HG03045 (cell line): ENCODE data around the gene POLE3.
"Not testable (repeated sequence)": the region's sequence is repeated elsewhere in the genome, so short reads cannot be mapped to it uniquely, and the experiment has no call there.

Experiments used
- ATAC-seq: cut with Tn5 transposase; IDR thresholded peaks from one replicate; pipeline ENCODE4 v1.9.1; 2021; ENCODE audit warnings: mild to moderate bottlenecking, moderate library complexity; ENCODE audit not compliant: unreplicated experiment

Gene POLE3

GRCh38 chr9:113410207-113410864 is at the start of gene POLE3, which contains the start of gene C9orf43:
TSS of gene POLE3 (minus strand) at chr9:113410675. CDS start at chr9:113410293, 382 bp downstream.
TSS of gene C9orf43 (plus strand) at chr9:113410747. CDS start at chr9:113413494, 2,747 bp downstream.
- ATAC-seq: peak; percentile 93

GRCh38 chr9:113456235-113456634 is 45.8 kb upstream of the POLE3 start:
- ATAC-seq: no peak

GRCh38 chr9:113454914-113455761 is 44.7 kb upstream of the POLE3 start:
- no peak for ATAC-seq

GRCh38 chr9:113452113-113452605 is 41.7 kb upstream of the POLE3 start:
- no peak for ATAC-seq

GRCh38 chr9:113449376-113449775 is 38.9 kb upstream of the POLE3 start:
- no peak for ATAC-seq

- ATAC-seq: no peak
These were observed 35.9 kb upstream of the POLE3 start for GRCh38 chr9:113446323-113446740.

- no peak for ATAC-seq
These were observed 34.3 kb upstream of the POLE3 start for GRCh38 chr9:113444736-113445135.

GRCh38 chr9:113437716-113438115 is 27.2 kb upstream of the POLE3 start:
- ATAC-seq: not testable (repeated sequence)

- ATAC-seq: no peak
These were observed 26.4 kb upstream of the POLE3 start for GRCh38 chr9:113436728-113437515.

- ATAC-seq: no peak
These were observed 20.7 kb upstream of the POLE3 start for GRCh38 chr9:113431191-113431590.

- no peak for ATAC-seq
These were observed 17.7 kb upstream of the POLE3 start for GRCh38 chr9:113428062-113428615.

GRCh38 chr9:113427629-113428028 is 17.2 kb upstream of the POLE3 start:
- ATAC-seq: no peak

GRCh38 chr9:113426701-113427100 is 16.2 kb upstream of the POLE3 start:
- ATAC-seq: no peak

GRCh38 chr9:113425072-113425471 is 14.6 kb upstream of the POLE3 start:
- ATAC-seq: no peak

- ATAC-seq: no peak
These were observed 11.3 kb upstream of the POLE3 start for GRCh38 chr9:113421726-113422125.

GRCh38 chr9:113417370-113417769 is 6.9 kb upstream of the POLE3 start:
- ATAC-seq: no peak

GRCh38 chr9:113416149-113416721 is 5.8 kb upstream of the POLE3 start:
- ATAC-seq: peak; percentile 91

- peak; percentile 4 for ATAC-seq
These were observed 630 bp downstream of the POLE3 start for GRCh38 chr9:113409883-113410206.

- no peak for ATAC-seq
These were observed 994 bp downstream of the POLE3 start for GRCh38 chr9:113409481-113409880.

GRCh38 chr9:113406873-113407511 is 3.5 kb downstream of the POLE3 start:
- ATAC-seq: not testable (repeated sequence)
